Stimulated activated naive CD4-positive, alpha-beta T cell treated with Interleukin-2 at 50 U/mL for 16 hours (primary cell): ENCODE results near the gene GGT5.
"Not testable (repeated sequence)": the region's sequence is repeated elsewhere in the genome, so short reads cannot be mapped to it uniquely, and the experiment has no call there.

Experiments used
- DNase-seq: peaks from one replicate; lab custom pipeline; 2025; lab: John Stamatoyannopoulos, UW

Gene GGT5

GRCh38 chr22:24201681-24202614, 42.9 kb downstream of the GGT5 start:
- DNase-seq = no peak

DNA sequence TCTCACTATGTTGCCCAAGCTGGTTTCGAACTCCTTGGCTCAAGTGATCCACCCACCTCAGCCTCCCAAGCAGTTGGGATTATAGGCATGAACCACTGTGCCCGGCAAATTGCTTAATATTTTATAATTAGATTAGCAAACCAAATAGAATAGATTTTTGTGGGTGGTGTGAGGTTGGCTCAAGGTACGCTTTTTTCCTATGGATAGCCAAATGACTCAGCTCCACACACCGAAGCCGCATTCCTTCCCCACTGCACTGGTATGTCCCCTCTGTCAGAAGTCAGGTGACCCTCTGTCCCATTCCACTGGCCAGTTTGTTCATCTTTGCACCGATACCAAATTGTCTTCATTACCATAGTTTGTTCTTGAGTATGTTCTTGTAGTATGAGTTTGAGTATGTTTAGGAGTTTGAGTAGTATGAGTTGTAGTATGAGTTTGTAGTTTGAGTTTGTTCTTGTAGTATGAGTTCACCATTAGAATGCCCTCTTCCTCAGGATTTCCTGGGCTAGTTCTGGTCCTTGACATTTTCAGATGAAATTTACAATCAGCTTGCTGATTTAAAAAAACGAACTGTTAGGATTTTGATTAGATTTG, 44.2 kb downstream of the GGT5 start:
- DNase-seq = no peak

DNA sequence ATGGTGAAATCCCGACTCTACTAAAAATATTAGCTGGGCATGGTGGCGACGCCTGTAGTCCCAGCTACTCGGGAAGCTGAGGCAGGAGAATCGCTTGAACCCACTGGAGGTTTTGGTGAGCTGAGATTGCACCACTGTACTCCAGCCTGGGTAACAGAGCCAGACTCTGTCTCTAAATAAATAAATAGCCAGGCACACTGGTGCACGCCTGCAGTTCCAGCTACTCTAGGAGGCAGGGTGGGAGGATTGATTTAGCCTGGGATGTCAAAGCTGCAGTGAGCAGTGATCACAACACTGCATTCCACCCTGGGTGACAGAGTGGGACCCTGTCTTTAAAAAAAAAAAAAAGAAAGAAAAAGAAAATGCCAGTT, 46.2 kb downstream of the GGT5 start:
- DNase-seq = no peak

DNA sequence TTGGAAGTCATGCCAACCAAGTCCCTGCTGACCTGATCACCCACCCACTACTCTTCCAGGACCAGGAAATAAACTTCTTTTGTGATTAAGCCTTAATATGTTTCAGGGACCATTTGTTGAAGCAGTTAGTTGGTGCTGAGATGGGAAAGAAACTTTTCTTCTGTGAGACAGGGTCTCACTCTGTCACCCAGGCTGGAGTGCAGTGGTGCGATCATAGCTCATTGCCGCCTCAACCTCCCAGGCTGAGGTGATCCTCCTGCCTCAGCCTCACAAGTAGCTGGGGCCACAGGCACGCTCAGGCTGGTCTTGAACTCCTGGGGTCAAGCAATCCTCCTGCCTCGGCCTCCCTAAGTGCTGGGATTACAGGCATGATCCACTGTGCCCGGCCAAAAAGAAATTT, 53.0 kb downstream of the GGT5 start:
- DNase-seq = no peak

DNA sequence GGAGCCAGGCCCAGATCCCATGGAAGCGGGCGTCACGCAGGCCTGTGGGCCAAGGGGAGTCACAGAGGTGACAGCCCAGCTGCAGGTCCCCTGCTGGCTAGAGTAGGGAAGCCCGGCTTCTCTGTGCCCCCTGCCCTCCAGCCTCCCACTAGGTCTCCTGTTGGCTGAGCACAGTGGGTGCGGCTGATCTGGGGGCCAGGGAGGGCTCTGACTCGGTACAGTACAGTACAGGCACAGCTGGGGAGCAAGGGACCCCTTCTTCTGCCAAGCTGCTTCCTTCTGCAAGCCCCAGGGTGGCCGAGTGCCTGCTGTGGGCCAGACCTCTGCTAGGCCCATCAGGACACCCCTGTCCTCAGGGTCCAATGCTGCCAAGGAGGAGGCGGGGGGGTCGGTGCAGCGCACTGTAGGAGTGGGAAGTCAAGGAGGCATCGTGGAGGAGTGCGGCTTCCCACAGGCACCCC, 53.5 kb downstream of the GGT5 start:
- no peak for DNase-seq

GRCh38 chr22:24190596-24191208, 54.2 kb downstream of the GGT5 start:
- DNase-seq = no peak

GRCh38 chr22:24190159-24190540, 54.7 kb downstream of the GGT5 start:
- DNase-seq = no peak

DNA sequence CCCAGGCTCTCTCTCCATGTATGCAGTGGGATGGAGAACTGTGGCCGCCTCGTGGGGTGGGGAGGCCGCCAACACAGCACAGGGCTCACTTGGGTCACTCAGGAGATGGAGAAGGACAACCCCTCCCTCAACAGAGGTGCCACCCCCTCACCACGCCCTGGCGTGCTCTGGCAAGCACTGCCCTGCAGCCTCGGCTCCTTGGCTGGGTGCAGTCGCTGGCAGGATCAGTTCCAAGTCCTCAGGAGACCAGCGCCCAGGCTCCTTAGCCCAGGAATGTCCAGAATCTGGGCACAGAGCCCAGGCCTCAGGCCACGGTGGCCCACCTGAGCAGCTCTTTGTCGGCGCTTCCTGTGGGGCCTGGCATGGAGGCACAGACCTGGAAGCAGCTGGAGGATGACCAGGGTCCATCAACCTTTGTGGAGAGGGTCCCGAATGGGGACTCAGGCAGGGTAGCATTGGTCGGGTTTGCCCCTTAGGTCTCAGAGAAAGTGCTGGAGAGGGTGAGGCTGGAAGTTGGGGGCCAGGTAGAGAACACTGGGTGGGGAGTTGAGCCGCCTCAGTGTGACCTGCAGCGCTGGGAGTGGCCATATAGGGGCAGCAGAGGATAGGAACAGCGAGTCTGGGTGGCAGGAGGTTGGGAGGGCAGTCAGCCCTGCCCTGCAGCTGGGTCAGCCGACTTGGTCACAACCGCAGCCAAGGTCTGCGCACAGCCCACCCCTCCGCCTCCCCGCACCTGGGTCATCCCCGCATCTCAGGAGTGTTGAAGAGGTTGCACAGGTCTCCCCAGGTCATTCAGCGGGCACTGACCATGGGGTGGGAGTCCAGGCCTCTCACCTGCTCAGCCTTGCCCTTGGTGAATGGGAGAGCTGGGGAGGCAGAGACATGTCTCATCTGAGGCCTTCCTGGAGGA, 55.4 kb downstream of the GGT5 start:
- no peak for DNase-seq

DNA sequence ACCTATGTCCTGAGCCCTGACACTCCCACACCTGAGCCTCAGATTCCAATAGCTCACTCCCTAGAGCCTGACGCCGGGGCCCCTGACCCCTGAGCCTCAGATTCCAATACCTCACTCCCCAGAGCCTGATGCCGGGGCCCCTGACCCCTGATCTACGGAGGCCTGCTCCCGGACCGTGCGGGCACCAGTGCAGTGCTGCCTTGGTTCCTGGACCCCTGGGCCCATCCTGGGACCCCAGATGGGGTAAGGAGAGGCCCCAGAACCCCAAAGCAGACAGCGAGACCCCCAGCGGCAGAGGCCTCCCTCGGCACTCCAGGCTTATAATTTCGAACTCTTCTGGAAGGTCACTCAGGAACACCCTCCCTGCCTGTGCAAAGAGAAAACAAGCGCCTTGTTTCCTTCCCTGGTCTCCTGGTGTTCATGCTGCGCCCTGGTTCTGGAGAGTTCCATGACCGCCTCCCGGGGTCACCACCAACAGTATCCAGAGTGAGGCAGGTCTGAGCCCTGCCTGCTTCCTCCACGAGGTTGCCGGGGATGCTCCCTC, 56.1 kb downstream of the GGT5 start:
- DNase-seq = no peak

GRCh38 chr22:24187731-24188644, 56.9 kb downstream of the GGT5 start:
- DNase-seq = no peak

GRCh38 chr22:24186892-24187670, 57.8 kb downstream of the GGT5 start:
- DNase-seq = no peak

- no peak for DNase-seq
These were observed 58.5 kb downstream of the GGT5 start for GRCh38 chr22:24186352-24186740.

GRCh38 chr22:24185501-24186351, 59.2 kb downstream of the GGT5 start:
- no peak for DNase-seq

- DNase-seq = no peak
These were observed 59.8 kb downstream of the GGT5 start for GRCh38 chr22:24185001-24185500.

GRCh38 chr22:24184057-24184798, 60.7 kb downstream of the GGT5 start:
- DNase-seq = no peak

- no peak for DNase-seq
These were observed 61.4 kb downstream of the GGT5 start for GRCh38 chr22:24183321-24184031.

GRCh38 chr22:24182900-24183246, 62.0 kb downstream of the GGT5 start:
- DNase-seq = not testable (repeated sequence)
